ENCODE measurements around the gene PARP3. TPM values are rescaled to one million over a fixed set of nuclear protein-coding genes. Genes with fewer than 3 reads are reported as not detected.

The PARP3 gene
- total RNA-seq, 4 donors from 2014 or later, result 8.1 to 21.8 (median 14.0) TPM

DNA sequence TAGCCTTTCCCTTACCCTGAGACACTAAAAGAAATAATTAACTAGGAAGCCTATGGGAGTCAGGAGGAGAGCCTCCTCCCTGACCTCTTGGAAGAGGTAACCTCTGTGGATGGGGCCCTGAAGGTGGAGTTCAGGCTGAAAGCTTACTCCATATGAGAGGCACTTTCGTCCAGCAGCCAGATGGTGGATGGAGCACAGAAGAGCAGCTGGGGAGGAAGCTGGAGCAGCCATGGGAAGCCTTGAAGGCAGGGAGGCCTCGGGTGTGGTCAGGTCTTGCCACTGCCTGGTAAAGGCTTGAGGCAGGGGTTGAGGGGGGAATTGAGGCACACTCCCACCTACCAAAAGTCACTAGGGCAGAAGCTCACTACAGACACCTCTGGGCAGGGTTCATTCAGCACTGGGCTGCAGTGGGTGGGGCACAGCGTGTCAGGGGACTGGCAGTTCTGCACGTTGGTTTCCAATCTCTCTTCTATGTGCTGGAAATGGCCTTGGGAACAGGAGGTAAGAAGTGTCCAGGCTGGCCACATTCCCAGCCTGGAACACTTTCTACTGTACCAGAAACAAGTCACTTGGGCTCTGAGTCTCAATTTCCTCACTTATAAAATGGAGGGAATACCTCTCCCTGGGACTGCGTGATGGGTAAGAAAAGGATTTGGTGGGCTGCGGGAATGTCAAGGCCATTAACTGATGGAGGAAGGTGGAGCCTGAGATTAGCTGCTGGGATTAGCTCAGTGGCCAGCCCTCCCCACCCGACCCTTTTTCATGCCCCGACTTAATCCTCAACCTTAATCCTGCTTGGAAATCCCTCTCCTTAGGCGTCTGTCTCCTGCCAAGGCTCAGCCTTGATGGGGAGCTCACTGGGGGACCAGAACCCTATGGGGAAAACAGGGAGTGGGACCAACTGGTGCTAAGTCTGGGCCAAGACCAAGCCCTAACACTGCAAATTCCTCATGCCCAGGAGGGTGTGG is 19.7 kb downstream of the PARP3 start:
- H3K4me1 ChIP-seq, result peaks cover 17% of the 10 kb centered on the region
- no peaks in the 10 kb centered on the region for H3K9me3 ChIP-seq
- H3K27me3 ChIP-seq, result no peaks in the 10 kb centered on the region
- H3K27ac ChIP-seq, result no peak overlapping the region
- DNase-seq (ENCODE audit: low spot score in 2 of 2), result no peak
- H3K4me3 ChIP-seq, result no peak overlapping the region
- peaks cover 35% of the 10 kb centered on the region for H3K36me3 ChIP-seq
- WGBS, result 70% methylated on average over 8 of the region's 9 CpGs
- TF ChIP-seq POLR2A (IDR thresholded peaks at IDR 0.05), result no peak
- TF ChIP-seq, protein P1, sequence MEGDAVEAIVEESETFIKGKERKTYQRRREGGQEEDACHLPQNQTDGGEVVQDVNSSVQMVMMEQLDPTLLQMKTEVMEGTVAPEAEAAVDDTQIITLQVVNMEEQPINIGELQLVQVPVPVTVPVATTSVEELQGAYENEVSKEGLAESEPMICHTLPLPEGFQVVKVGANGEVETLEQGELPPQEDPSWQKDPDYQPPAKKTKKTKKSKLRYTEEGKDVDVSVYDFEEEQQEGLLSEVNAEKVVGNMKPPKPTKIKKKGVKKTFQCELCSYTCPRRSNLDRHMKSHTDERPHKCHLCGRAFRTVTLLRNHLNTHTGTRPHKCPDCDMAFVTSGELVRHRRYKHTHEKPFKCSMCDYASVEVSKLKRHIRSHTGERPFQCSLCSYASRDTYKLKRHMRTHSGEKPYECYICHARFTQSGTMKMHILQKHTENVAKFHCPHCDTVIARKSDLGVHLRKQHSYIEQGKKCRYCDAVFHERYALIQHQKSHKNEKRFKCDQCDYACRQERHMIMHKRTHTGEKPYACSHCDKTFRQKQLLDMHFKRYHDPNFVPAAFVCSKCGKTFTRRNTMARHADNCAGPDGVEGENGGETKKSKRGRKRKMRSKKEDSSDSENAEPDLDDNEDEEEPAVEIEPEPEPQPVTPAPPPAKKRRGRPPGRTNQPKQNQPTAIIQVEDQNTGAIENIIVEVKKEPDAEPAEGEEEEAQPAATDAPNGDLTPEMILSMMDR (IDR thresholded peaks at IDR 0.05), result no peak
- no peak for TF ChIP-seq POLR2AphosphoS5 (IDR thresholded peaks at IDR 0.05)
- no peak for TF ChIP-seq EP300 (IDR thresholded peaks at IDR 0.05)

DNA sequence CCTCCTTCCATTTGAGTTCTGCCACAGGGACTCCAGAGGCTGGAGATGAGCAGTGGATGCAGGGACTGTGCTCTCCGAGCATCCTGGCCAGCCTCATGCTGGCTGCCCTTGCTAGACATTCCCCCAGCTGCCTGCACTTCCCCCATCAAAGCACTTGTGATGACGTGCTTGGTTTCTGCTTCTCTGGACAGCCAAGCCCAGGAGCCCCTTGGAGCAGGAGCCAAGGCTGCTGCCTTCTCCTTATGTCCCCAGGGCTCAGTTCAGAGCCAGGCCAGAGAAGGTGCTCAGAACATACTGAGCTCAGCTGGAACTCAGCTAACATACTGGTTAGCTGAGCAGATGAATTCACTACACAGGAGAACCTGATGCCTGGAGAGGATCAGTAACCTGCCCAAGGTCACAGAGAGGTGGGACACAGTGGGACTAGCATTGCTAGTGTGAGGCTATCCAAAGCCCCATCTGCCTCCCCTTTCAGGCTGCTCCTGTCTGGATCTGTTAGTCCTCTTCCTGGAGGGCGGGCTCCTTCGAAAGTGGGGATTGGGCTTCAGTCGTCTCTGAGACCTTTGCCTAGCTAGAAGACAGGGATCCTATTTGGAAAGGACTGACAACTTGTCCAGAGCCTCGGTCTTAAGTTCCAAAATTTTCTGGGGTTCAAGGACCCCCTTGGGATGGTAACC is 20.8 kb downstream of the PARP3 start:
- no peak overlapping the region for H3K27ac ChIP-seq
- no peak overlapping the region for H3K4me3 ChIP-seq
- peaks cover 23% of the 10 kb centered on the region for H3K4me1 ChIP-seq
- 65% methylated on average over 2 of the region's 6 CpGs for WGBS
- no peaks in the 10 kb centered on the region for H3K9me3 ChIP-seq
- H3K36me3 ChIP-seq, result peaks cover 29% of the 10 kb centered on the region
- no peak for TF ChIP-seq POLR2AphosphoS5 (IDR thresholded peaks at IDR 0.05)
- TF ChIP-seq, protein P1 (IDR thresholded peaks at IDR 0.05), result no peak
- no peak for TF ChIP-seq EP300 (IDR thresholded peaks at IDR 0.05)
- no peak for TF ChIP-seq POLR2A (IDR thresholded peaks at IDR 0.05)
- DNase-seq (ENCODE audit: low spot score in 2 of 2), result no peak
- no peaks in the 10 kb centered on the region for H3K27me3 ChIP-seq

DNA sequence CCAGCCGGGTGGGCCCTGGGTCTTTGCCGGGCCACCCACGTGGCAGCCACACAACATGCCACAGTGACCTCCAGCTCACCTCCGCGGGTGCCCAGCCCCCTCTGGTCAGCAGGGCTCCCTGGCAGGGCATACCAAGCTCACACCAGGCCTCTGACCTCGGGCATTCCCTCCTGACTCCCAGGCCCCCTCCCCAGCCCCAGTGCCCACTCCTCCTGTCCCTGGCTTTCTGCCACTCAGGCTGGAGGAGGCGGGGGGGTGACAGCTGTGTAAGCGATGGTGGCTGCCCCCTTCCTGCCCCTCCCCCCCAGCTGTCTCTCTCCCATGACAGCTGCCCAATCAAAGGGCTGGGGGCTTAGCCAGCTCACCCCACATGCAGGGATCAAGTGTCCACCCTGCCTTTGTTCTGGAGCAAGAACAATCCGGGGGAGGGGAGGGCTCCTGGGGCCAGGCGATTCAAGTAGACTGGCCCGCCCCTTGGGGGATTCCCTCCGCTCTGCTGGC is 21.8 kb downstream of the PARP3 start:
- H3K27ac ChIP-seq, result no peak overlapping the region
- 64% methylated on average over 9 of the region's 12 CpGs for WGBS
- H3K4me1 ChIP-seq, result peaks cover 33% of the 10 kb centered on the region

DNA sequence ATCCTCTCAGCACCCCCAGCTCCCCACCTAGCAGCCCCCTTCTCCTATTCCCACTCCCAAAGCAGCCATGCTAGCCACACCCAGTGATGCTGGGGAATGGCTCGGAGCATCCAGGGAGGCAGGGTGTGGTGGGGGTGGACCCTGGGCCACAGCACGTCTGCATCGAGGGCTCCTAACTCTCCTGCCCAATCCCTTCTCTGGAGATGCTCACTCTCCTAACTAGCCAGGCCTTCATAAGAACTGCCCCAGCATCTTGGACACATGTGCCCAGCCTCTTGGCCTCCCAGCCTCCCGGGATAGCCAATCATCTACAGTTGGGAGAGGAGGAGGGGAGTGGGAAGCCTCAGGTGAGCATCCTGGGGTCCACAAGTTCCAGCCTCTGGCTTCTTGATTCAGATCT is 22.4 kb downstream of the PARP3 start:
- no peak for DNase-seq (ENCODE audit: low spot score in 2 of 2)
- no peak for TF ChIP-seq EP300 (IDR thresholded peaks at IDR 0.05)
- TF ChIP-seq POLR2AphosphoS5 (IDR thresholded peaks at IDR 0.05), result no peak
- TF ChIP-seq, protein P1 (IDR thresholded peaks at IDR 0.05), result no peak
- TF ChIP-seq POLR2A (IDR thresholded peaks at IDR 0.05), result no peak
- Histone ChIP-seq H3K27me3 (no peaks in the 10 kb centered on the region), H3K27ac (no peak overlapping the region), H3K4me1 (peaks cover 38% of the 10 kb centered on the region), H3K4me3 (no peak overlapping the region), H3K36me3 (peaks cover 13% of the 10 kb centered on the region), H3K9me3 (no peaks in the 10 kb centered on the region)
- WGBS, result no CpG with 5 or more reads among the region's 4 CpGs

More for the DNA sequence above, 21.8 kb downstream of the PARP3 start:
- H3K27me3 ChIP-seq, result no peaks in the 10 kb centered on the region
- H3K36me3 ChIP-seq, result peaks cover 19% of the 10 kb centered on the region
- no peaks in the 10 kb centered on the region for H3K9me3 ChIP-seq
- TF ChIP-seq POLR2AphosphoS5 (IDR thresholded peaks at IDR 0.05) (no peak), POLR2A (IDR thresholded peaks at IDR 0.05) (no peak), EP300 (IDR thresholded peaks at IDR 0.05) (no peak)
- TF ChIP-seq, protein P1 (IDR thresholded peaks at IDR 0.05), result no peak
- H3K4me3 ChIP-seq, result no peak overlapping the region
- no peak for DNase-seq (ENCODE audit: low spot score in 2 of 2)

DNA sequence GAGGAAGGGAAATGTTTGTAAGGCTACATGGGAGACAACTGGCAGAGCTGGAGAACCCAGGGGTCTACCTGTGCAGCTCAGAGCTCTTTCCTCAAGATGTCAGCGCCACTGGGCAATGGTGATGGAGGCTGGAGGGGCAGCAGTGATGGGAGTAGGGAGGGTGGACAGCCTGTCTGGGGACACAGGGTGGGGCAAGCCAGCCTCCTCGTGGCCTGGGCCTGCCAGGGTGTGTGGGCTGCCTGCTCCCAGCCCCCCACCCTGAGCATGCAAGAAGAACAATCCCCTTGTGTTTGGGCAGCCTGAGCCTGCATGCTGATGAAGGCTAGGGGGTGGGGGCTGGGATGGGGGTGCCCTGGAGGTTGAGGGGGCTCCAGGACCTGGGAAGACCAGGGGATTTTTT is 23.9 kb downstream of the PARP3 start:
- H3K36me3 ChIP-seq, result peaks cover 2% of the 10 kb centered on the region
- H3K9me3 ChIP-seq, result no peaks in the 10 kb centered on the region
- DNase-seq (ENCODE audit: low spot score in 2 of 2), result no peak
- H3K27me3 ChIP-seq, result no peaks in the 10 kb centered on the region
- no peak overlapping the region for H3K4me3 ChIP-seq
- TF ChIP-seq, protein P1 (IDR thresholded peaks at IDR 0.05), result no peak
- TF ChIP-seq POLR2A (IDR thresholded peaks at IDR 0.05) (no peak), POLR2AphosphoS5 (IDR thresholded peaks at IDR 0.05) (no peak), EP300 (IDR thresholded peaks at IDR 0.05) (no peak)
- 52% methylated on average over 2 of the region's 2 CpGs for whole genome bisulfite sequencing
- H3K4me1 ChIP-seq, result peaks cover 49% of the 10 kb centered on the region
- H3K27ac ChIP-seq, result no peak overlapping the region

Data from suprapubic skin (tissue), 4 donors.